H54 (cell line): ENCODE results near the gene EBF4.
"Not testable (repeated sequence)": the region's sequence is repeated elsewhere in the genome, so short reads cannot be mapped to it uniquely, and the experiment has no call there.

Source experiments
- DNase-seq: peaks from one replicate; pipeline ENCODE4 v3.0.0; 2011; ENCODE audit warnings: low spot score, mixed read lengths; ENCODE audit not compliant: insufficient read length
- FAIRE-seq: peaks from 3 replicates; lab custom pipeline; 2011; peaks lifted over from hg19 to GRCh38; lab: Jason Lieb, UNC
- POLR2A ChIP-seq: IDR thresholded peaks from 2 replicates; pipeline ENCODE4 v1.6.1; 2011; ENCODE audit warnings: low read depth, mild to moderate bottlenecking, low read length

EBF4 gene

GRCh38 chr20:2799688-2800520 lies 107.3 kb downstream of the EBF4 start:
- no peak for DNase-seq
- no peak for FAIRE-seq
- peak; percentile 15; the same call in 1 of the 2 replicates for TF ChIP-seq POLR2A

GRCh38 chr20:2800521-2801285 lies 108.1 kb downstream of the EBF4 start, which contains the start of gene CPXM1:
Gene CPXM1 (minus strand): TSS chr20:2800627. CDS start chr20:2800572, 55 bp downstream.
- no peak for TF ChIP-seq POLR2A
- FAIRE-seq (no peak), DNase-seq (no peak)

GRCh38 chr20:2801286-2801728 lies 108.7 kb downstream of the EBF4 start:
- no peak for TF ChIP-seq POLR2A
- FAIRE-seq = no peak

GRCh38 chr20:2804041-2804828 lies 111.7 kb downstream of the EBF4 start:
- FAIRE-seq = no peak

More at GRCh38 chr20:2801286-2801728, 108.7 kb downstream of the EBF4 start:
- no peak for DNase-seq

GRCh38 chr20:2804852-2805688 lies 112.5 kb downstream of the EBF4 start:
- FAIRE-seq (no peak), DNase-seq (no peak)
- no peak for TF ChIP-seq POLR2A

More at GRCh38 chr20:2804041-2804828, 111.7 kb downstream of the EBF4 start:
- DNase-seq = no peak
- TF ChIP-seq POLR2A = no peak

GRCh38 chr20:2805689-2806350 lies 113.2 kb downstream of the EBF4 start:
- no peak for TF ChIP-seq POLR2A

GRCh38 chr20:2806351-2806701 lies 113.7 kb downstream of the EBF4 start:
- TF ChIP-seq POLR2A = no peak
- DNase-seq (no peak), FAIRE-seq (no peak)

More at GRCh38 chr20:2805689-2806350, 113.2 kb downstream of the EBF4 start:
- FAIRE-seq = no peak
- no peak for DNase-seq

GRCh38 chr20:2807019-2807418 lies 114.4 kb downstream of the EBF4 start:
- no peak for FAIRE-seq
- no peak for DNase-seq
- TF ChIP-seq POLR2A = no peak

GRCh38 chr20:2807929-2808328 lies 115.3 kb downstream of the EBF4 start:
- FAIRE-seq, DNase-seq: not testable (repeated sequence)

GRCh38 chr20:2809690-2810089 lies 117.1 kb downstream of the EBF4 start:
- DNase-seq (no peak), FAIRE-seq (no peak)
- TF ChIP-seq POLR2A = no peak
